ENCODE results near the gene EPHB3. TPM values are rescaled to one million over a fixed set of nuclear protein-coding genes. Genes with fewer than 3 reads are reported as not detected.

The EPHB3 gene
- total and polyA plus RNA-seq, 4 donors = 0.14 to 1.8 (median 0.67) TPM

DNA sequence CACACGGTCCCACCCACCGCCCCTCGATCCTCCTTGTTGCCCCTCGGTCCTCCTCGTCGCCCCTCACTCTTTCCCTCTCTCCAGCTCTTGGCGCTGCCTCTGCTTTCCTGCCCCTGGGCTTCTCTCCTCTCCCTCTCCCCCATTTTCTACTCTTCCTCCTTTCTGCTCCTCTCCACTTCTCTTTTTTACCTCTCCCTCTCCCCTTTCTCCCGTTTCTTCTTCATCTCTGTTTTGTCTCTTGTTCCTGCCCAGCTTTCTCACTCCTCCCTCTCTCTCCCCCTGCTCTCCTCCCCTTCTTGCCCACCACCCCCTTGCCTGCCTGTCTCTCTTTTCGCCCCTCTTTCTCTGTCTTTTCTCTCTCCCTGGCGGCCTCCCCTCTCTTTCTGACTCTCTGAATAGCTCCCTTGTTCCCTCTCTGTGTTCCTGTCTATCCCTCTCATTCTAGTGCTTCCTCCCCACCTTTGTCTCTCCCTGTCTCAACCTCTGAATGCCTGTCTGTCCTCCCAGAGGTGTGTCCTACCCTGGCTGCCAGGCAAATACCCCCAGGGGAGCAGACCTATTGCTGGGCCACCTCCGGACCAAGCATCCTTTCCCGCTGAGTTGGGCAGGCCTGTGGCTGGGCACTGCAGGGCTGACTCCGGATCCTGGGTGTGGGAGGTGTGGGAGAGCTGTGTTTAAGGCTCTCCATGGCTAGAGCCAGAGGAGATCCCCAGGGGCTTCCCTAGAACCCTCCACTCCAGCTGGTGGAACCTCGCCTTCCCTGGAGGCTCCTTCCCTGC, 41.0 kb downstream of the EPHB3 start:
- Histone ChIP-seq H3K27ac (ENCODE audit: low read depth in 1 of 2, low read length in 2 of 2) (no peak overlapping the region), H3K9me3 (ENCODE audit: control insufficient read depth in 4 of 4, low read length in 3 of 4) (no peaks in the 10 kb centered on the region), H3K36me3 (ENCODE audit: control insufficient read depth in 4 of 4, insufficient read depth in 3 of 4, low read depth in 1 of 4, low read length in 3 of 4) (no peaks in the 10 kb centered on the region), H3K4me1 (ENCODE audit: control insufficient read depth in 4 of 4, insufficient read depth in 4 of 4, low read length in 3 of 4) (peaks cover 4 to 15% (median 11%) of the 10 kb centered on the region in 4 donors), H3K4me3 (ENCODE audit: low read depth in 1 of 3, low read length in 3 of 3) (no peak overlapping the region), H3K9ac (ENCODE audit: low read depth in 1 of 2, low read length in 2 of 2) (no peak overlapping the region), H3K27me3 (ENCODE audit: control insufficient read depth in 4 of 4, insufficient read depth in 4 of 4, low read length in 3 of 4) (peaks cover 0 to 23% (median 0%) of the 10 kb centered on the region in 4 donors)
- WGBS = 14% methylated on average over 14 of the region's 14 CpGs
- no peak for DNase-seq (ENCODE audit: low spot score)
- TF ChIP-seq, protein P1, sequence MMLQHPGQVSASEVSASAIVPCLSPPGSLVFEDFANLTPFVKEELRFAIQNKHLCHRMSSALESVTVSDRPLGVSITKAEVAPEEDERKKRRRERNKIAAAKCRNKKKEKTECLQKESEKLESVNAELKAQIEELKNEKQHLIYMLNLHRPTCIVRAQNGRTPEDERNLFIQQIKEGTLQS (IDR thresholded peaks at IDR 0.05) = no peak
- TF ChIP-seq, protein P2, sequence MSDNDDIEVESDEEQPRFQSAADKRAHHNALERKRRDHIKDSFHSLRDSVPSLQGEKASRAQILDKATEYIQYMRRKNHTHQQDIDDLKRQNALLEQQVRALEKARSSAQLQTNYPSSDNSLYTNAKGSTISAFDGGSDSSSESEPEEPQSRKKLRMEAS (IDR thresholded peaks at IDR 0.05) = no peak
- TF ChIP-seq, protein P3, sequence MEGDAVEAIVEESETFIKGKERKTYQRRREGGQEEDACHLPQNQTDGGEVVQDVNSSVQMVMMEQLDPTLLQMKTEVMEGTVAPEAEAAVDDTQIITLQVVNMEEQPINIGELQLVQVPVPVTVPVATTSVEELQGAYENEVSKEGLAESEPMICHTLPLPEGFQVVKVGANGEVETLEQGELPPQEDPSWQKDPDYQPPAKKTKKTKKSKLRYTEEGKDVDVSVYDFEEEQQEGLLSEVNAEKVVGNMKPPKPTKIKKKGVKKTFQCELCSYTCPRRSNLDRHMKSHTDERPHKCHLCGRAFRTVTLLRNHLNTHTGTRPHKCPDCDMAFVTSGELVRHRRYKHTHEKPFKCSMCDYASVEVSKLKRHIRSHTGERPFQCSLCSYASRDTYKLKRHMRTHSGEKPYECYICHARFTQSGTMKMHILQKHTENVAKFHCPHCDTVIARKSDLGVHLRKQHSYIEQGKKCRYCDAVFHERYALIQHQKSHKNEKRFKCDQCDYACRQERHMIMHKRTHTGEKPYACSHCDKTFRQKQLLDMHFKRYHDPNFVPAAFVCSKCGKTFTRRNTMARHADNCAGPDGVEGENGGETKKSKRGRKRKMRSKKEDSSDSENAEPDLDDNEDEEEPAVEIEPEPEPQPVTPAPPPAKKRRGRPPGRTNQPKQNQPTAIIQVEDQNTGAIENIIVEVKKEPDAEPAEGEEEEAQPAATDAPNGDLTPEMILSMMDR (IDR thresholded peaks at IDR 0.05; ENCODE audit: low read depth, low read length, missing input control) = no peak
- no peak for TF ChIP-seq EGR1 (IDR thresholded peaks at IDR 0.05; ENCODE audit: low read depth in 2 of 2)
- TF ChIP-seq SP1 (IDR thresholded peaks at IDR 0.05) = no peak
- TF ChIP-seq HNF4A (conservative IDR thresholded peaks at IDR 0.05) = no peak
- no peak for TF ChIP-seq NR2F2 (IDR thresholded peaks at IDR 0.05)
- no peak for TF ChIP-seq HNF4G (IDR thresholded peaks at IDR 0.05)
- no peak for TF ChIP-seq TAF1 (conservative IDR thresholded peaks at IDR 0.05)
- no peak for TF ChIP-seq FOXA1 (IDR thresholded peaks at IDR 0.05)
- TF ChIP-seq YY1 (IDR thresholded peaks at IDR 0.05) = no peak
- TF ChIP-seq, protein P4, sequence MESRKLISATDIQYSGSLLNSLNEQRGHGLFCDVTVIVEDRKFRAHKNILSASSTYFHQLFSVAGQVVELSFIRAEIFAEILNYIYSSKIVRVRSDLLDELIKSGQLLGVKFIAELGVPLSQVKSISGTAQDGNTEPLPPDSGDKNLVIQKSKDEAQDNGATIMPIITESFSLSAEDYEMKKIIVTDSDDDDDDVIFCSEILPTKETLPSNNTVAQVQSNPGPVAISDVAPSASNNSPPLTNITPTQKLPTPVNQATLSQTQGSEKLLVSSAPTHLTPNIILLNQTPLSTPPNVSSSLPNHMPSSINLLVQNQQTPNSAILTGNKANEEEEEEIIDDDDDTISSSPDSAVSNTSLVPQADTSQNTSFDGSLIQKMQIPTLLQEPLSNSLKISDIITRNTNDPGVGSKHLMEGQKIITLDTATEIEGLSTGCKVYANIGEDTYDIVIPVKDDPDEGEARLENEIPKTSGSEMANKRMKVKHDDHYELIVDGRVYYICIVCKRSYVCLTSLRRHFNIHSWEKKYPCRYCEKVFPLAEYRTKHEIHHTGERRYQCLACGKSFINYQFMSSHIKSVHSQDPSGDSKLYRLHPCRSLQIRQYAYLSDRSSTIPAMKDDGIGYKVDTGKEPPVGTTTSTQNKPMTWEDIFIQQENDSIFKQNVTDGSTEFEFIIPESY (IDR thresholded peaks at IDR 0.05) = no peak
- no peak for TF ChIP-seq JUND (IDR thresholded peaks at IDR 0.05)
- no peak for TF ChIP-seq FOXA2 (IDR thresholded peaks at IDR 0.05)
- TF ChIP-seq GABPA (IDR thresholded peaks at IDR 0.05 in 1 of 2, conservative IDR thresholded peaks at IDR 0.05 in 1 of 2) = no peak
- TF ChIP-seq RXRA (IDR thresholded peaks at IDR 0.05) = no peak

DNA sequence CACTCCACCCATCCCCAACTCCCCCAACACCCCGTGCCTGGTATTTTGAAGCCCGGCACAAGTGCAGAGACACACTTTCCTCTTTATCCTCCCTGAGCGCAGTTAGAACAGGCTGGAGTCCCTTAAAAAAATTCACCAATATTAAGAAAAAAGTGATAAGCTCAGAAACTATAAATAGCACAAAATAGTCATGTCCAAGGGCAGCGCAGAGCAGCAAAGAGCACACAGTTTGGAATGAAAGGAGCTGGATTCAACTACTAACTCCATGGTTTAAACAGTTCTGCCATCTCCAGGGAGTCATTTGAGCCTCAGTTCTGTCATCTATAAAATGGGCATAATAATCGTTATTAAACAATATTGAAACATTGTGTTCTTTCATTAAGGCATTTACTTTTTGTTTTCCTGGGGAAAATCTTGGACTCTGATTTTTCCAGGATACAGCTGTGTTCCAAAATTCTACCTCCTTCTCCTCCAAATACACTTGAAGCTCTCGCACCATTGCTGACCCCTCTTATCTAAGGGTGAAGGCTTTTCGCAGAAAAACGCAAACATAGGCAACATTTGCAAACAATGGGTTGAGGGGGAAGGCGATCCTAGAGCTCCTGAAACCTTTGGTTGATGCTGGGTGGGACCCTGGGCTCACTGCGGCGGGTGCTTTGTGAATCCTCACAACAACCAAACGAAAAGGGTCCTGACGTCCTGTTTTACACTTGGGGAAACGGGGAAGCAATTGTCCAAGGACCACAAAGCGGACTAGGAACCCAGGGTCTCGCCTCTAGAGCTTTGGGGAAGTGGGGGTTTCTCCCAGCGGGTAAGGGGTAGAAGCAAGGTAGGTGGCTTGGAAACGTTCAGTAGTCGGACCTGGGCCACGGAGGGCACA, 41.8 kb downstream of the EPHB3 start:
- Histone ChIP-seq H3K36me3 (ENCODE audit: control insufficient read depth in 4 of 4, insufficient read depth in 3 of 4, low read depth in 1 of 4, low read length in 3 of 4) (no peaks in the 10 kb centered on the region), H3K9ac (ENCODE audit: low read depth in 1 of 2, low read length in 2 of 2) (no peak overlapping the region), H3K27ac (ENCODE audit: low read depth in 1 of 2, low read length in 2 of 2) (no peak overlapping the region), H3K27me3 (ENCODE audit: control insufficient read depth in 4 of 4, insufficient read depth in 4 of 4, low read length in 3 of 4) (peaks cover 0 to 23% (median 0%) of the 10 kb centered on the region in 4 donors), H3K9me3 (ENCODE audit: control insufficient read depth in 4 of 4, low read length in 3 of 4) (no peaks in the 10 kb centered on the region), H3K4me3 (ENCODE audit: low read depth in 1 of 3, low read length in 3 of 3) (peak overlapping the region in 1 of 3 donors; percentile 22), H3K4me1 (ENCODE audit: control insufficient read depth in 4 of 4, insufficient read depth in 4 of 4, low read length in 3 of 4) (peaks cover 4 to 11% (median 9%) of the 10 kb centered on the region in 4 donors)
- no peak for DNase-seq (ENCODE audit: low spot score)
- 18% methylated on average over 20 of the region's 20 CpGs for WGBS
- TF ChIP-seq TAF1 (conservative IDR thresholded peaks at IDR 0.05) = no peak
- no peak for TF ChIP-seq NR2F2 (IDR thresholded peaks at IDR 0.05)
- no peak for TF ChIP-seq HNF4G (IDR thresholded peaks at IDR 0.05)
- TF ChIP-seq RAD21 (IDR thresholded peaks at IDR 0.05) = no peak
- no peak for TF ChIP-seq RXRA (IDR thresholded peaks at IDR 0.05)
- TF ChIP-seq FOXA2 (IDR thresholded peaks at IDR 0.05) = no peak
- TF ChIP-seq, protein P5, sequence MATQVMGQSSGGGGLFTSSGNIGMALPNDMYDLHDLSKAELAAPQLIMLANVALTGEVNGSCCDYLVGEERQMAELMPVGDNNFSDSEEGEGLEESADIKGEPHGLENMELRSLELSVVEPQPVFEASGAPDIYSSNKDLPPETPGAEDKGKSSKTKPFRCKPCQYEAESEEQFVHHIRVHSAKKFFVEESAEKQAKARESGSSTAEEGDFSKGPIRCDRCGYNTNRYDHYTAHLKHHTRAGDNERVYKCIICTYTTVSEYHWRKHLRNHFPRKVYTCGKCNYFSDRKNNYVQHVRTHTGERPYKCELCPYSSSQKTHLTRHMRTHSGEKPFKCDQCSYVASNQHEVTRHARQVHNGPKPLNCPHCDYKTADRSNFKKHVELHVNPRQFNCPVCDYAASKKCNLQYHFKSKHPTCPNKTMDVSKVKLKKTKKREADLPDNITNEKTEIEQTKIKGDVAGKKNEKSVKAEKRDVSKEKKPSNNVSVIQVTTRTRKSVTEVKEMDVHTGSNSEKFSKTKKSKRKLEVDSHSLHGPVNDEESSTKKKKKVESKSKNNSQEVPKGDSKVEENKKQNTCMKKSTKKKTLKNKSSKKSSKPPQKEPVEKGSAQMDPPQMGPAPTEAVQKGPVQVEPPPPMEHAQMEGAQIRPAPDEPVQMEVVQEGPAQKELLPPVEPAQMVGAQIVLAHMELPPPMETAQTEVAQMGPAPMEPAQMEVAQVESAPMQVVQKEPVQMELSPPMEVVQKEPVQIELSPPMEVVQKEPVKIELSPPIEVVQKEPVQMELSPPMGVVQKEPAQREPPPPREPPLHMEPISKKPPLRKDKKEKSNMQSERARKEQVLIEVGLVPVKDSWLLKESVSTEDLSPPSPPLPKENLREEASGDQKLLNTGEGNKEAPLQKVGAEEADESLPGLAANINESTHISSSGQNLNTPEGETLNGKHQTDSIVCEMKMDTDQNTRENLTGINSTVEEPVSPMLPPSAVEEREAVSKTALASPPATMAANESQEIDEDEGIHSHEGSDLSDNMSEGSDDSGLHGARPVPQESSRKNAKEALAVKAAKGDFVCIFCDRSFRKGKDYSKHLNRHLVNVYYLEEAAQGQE (IDR thresholded peaks at IDR 0.05) = no peak
- TF ChIP-seq JUND (IDR thresholded peaks at IDR 0.05) = no peak
- no peak for TF ChIP-seq EGR1 (IDR thresholded peaks at IDR 0.05; ENCODE audit: low read depth in 2 of 2)
- TF ChIP-seq, protein P1 (IDR thresholded peaks at IDR 0.05) = no peak
- TF ChIP-seq, protein P2 (IDR thresholded peaks at IDR 0.05) = no peak
- no peak for TF ChIP-seq FOXA1 (IDR thresholded peaks at IDR 0.05)
- TF ChIP-seq, protein P4 (IDR thresholded peaks at IDR 0.05) = no peak
